GM18508 (cell line): Measurements from ENCODE around the gene ACOXL.

Experiments
- ATAC-seq: cut with Tn5 transposase; IDR thresholded peaks from one replicate; pipeline ENCODE4 v1.9.1; 2021; ENCODE audit warnings: moderate number of reproducible peaks; ENCODE audit not compliant: insufficient read depth, unreplicated experiment

ACOXL gene

DNA sequence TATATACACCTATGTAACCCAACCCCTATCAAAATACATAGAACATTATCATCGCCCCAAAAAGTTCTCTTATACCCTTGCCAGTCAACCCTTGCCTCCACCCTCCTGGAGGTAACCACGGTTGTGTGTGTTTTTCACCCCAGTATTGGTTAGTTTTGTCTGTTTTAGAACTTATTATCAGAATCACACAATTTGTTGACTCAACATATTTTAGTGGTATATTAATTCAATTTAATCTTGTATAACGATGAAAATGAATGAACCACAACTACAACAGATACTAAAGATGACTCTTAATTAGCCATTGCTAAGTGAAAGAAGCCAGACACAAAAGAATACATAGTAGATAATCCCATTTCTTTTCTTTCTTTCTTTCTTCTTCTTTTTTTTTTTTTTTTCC is 19.3 kb downstream of the ACOXL start:
- ATAC-seq: no peak

DNA sequence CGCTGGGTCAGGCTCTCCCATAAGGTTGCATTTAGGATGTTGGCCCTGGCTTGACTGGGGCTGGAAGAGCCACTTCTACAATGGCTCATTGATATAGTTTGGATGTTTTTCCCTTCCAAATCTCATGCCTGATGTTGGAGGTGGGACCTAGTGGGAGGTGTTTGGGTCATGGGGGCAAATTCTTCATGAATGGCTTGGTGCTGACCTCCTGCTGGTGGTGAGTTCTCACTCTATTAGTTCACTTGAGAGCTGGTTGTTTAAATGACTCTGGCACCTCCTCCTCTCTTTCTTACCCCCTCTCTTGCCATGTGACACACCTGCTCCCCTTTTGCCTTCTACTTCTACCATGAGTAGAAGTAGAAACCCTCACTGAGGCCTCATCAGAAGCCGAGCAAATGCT is 20.5 kb downstream of the ACOXL start:
- no peak for ATAC-seq

- no peak for ATAC-seq
Observed at GRCh38 chr2:110755491-110756078, 23.2 kb downstream of the ACOXL start.

- no peak for ATAC-seq
Observed at GRCh38 chr2:110759411-110759810, 27.0 kb downstream of the ACOXL start.

GRCh38 chr2:110764931-110765330 is 32.6 kb downstream of the ACOXL start:
- no peak for ATAC-seq

DNA sequence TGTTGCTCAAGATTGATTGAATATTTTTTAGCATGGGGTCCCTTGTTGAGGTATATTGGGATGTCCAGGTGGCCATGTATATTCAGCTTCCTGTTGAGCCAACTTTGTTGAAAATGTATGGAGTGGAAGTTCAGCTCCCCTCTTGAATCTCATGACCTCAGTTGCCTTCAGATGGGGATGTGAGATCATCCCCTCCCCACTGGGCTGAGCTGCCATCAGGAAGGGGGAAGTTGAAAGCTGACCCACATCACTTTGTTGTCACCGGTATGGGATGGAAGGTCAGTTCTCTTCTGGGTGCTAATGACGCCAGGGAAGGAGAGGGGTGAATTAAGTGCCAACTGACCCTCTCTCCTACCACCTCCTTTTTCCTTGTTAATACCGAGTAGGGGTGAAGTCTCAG is 33.9 kb downstream of the ACOXL start:
- no peak for ATAC-seq

DNA sequence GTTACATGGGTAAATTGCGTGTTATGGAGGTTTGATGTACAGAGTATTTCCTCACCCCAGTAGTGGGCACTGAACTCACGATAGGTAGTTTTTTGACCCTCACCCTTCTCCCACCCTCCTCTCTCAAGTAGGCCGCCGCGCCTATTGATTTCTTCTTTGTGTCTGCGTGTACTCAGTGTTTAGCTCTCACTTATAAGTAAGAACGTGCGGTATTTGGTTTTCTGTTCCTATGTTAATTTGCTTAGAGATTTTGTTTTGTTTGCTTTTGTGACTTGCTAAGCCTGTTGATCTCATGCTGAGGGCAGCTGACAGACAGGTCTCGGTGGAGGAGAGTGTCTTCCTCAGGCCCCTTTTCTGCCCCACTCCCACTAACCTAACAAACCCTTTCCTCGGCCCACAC is 36.2 kb downstream of the ACOXL start:
- ATAC-seq: no peak

DNA sequence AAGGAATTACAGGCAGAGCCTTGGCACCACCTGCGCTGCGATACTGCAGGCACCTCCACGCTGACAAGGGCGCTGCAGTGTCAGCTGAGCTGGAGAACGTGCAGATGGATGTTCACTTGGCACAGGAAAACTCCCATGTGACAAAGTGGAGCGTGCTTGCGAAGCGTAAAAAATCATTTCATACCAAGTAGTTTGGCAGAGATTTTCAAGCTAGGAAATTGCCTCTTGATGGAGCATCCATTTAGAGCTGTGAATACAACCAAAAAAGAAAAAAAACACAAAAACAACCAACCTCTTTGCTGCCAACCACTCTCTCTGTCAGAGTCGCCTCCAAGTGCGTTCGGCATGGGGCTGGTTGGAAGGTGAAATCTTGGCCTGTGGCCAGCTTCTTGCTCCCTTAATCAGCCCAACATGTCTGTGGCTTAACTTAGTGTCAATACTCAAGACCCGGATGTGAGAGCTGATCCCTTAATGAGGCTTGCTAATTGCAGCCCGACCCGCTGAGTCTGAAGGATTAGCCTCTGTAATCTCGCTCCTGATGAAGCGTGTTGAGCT is 38.1 kb downstream of the ACOXL start:
- no peak for ATAC-seq

GRCh38 chr2:110770959-110771431 is 38.6 kb downstream of the ACOXL start:
- no peak for ATAC-seq

GRCh38 chr2:110771547-110772382 is 39.4 kb downstream of the ACOXL start:
- no peak for ATAC-seq

GRCh38 chr2:110772383-110772755 is 40.0 kb downstream of the ACOXL start:
- ATAC-seq: no peak

- ATAC-seq: no peak
Observed at GRCh38 chr2:110773401-110773921, 41.1 kb downstream of the ACOXL start.

GRCh38 chr2:110774701-110775100 is 42.3 kb downstream of the ACOXL start:
- no peak for ATAC-seq

DNA sequence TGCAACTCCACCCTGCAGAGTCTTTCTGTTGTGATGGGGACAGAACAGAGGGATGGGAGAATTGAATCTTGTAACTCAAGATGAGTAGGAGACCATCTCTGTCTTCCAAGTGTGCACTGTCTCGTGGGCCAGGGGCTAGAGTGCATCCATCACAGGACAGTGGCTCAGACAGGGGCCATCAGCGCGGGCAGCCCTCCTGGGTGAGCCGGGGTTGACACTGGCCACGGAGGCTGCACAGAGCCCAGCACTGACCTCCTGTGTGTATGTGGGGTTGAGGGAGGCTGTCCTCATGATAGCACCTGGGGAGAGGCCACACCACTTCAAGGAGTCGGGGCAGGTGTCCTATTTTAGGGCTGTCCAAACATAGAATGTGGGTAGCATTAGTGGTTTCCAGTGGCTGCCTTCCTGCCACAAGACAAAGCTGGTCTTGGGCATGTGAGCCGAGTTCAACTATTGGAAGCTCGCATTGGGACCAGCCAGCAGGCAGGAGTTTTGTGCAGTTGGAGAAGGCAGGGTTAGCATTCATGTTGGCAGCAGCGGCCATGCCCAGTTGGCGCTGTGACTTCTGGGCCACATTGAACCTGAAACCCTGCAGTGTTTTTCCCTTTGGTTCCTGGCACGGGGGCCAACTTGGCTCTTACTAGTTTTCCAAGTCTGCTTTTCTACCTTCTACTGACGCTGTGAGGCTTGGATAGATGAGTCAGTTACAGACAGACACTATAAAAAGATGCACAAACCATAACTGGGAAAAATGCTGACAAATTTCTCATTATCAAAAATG is 45.3 kb downstream of the ACOXL start:
- no peak for ATAC-seq

DNA sequence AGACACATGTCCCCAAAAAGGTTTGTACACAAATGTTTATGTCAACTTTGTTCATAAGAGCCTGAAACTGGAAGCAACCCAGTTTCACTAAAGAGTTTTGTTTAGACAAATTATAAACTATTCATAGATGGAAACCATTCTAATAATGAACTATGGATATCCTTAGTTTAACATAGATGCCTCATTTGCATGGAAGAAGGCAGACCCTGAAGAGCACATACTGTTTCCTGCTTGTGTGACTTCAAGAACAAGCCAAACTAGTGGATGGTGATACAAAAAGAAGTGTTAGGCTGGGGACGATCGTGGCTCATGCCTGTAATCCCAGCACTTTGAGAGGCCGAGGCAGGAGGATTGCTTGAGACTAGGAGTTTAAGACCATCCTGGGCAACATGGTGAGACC is 48.1 kb downstream of the ACOXL start:
- no peak for ATAC-seq

GRCh38 chr2:110783196-110783873 is 51.0 kb downstream of the ACOXL start:
- ATAC-seq: no peak

DNA sequence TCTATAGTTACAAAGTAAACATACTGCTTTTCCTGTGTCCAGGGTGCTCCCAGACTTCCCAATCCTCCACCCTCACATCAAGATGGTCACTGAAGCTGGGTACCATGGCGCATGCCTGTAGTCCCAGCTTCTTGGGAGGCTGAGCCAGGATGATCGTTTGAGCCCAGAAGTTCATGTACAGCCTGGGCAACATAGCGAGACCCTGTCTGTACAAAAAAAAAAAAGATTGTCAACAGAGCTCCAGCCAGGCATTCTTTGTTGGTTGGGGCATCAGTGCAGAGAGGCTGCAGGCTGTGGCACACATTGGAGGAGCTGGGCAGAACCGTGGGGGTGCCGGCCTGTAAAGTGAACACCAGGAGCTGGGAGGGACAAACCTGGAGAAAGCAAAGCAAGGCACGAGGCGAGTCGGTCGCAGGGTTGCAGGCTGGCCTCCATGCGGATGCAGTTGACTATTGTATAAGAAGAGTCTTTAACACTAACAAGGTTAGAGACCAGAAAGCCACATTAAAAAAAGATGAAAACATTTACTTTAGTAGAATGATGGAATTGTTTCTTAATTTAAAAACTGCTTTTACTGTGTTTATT is 51.8 kb downstream of the ACOXL start:
- no peak for ATAC-seq

- ATAC-seq: no peak
Observed at GRCh38 chr2:110785439-110785838, 53.1 kb downstream of the ACOXL start.

- ATAC-seq: no peak
Observed at GRCh38 chr2:110788976-110789375, 56.6 kb downstream of the ACOXL start.

DNA sequence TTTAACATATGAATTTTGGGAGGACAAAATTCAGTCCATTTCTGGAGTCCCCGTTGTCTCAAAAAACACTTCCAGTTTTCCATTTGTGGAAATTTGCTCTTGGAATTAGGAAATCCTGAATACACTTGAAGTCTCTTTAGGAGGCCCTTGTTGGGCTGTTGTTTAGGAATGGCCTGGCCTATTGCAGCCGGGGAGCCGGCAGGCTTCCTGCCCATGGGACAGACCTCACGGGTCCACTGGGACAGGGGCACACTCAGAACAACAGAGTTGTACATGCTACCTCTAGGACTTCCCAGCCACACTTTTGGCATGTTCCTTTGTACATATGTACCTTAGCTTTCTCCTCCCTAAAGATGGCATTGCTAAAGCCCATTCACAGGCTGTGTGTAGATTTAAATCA is 57.3 kb downstream of the ACOXL start:
- no peak for ATAC-seq
